HL-60 (cell line): Measurements from ENCODE around the gene DEFB113.

Experiments
- CTCF ChIP-seq: IDR thresholded peaks from one replicate; pipeline ENCODE4 v1.5.1; 2011; ENCODE audit warnings: low read length, control low read depth, inconsistent platforms; ENCODE audit not compliant: insufficient read depth
- GABPA ChIP-seq: IDR thresholded peaks from 2 replicates; pipeline ENCODE4 v1.6.1; 2012; ENCODE audit warnings: low read depth
- POLR2AphosphoS5 ChIP-seq: IDR thresholded peaks from 2 replicates; pipeline ENCODE4 v1.6.1; 2012; ENCODE audit warnings: low read depth
- REST ChIP-seq: IDR thresholded peaks from 2 replicates; pipeline ENCODE4 v1.6.1; 2012; ENCODE audit warnings: low read depth; ENCODE audit not compliant: insufficient replicate concordance

GRCh38 chr6:49958180-49958579 lies 11.2 kb downstream of the DEFB113 start:
- TF ChIP-seq CTCF = no peak
- TF ChIP-seq POLR2AphosphoS5 = no peak
- no peak for TF ChIP-seq REST
- no peak for TF ChIP-seq GABPA
